Stimulated activated CD8-positive, alpha-beta memory T cell treated with anti-CD3 and anti-CD28 coated beads, Interleukin-4, amount 100 ng/mL, for 4 hours (primary cell): ENCODE measurements around the gene CHST7.

Source experiments
- DNase-seq, 2 donors: peaks; one replicate each; pipeline ENCODE4 v3.0.0-alpha.2; 2020; ENCODE audit warnings: low read depth in 2 of 2, low spot score in 1 of 2

The CHST7 gene

GRCh38 chrX:46573892-46574773 lies 568 bp downstream of the CHST7 start:
- DNase-seq = peak in 1 of 2 donors; percentile 16

- no peak for DNase-seq
These were observed 1.3 kb downstream of the CHST7 start for GRCh38 chrX:46574774-46575381.

GRCh38 chrX:46575586-46575985 lies 2.0 kb downstream of the CHST7 start:
- DNase-seq = no peak

GRCh38 chrX:46575991-46576392 lies 2.4 kb downstream of the CHST7 start:
- DNase-seq = no peak

GRCh38 chrX:46576458-46576857 lies 2.9 kb downstream of the CHST7 start:
- no peak for DNase-seq

GRCh38 chrX:46577221-46578005 lies 3.8 kb downstream of the CHST7 start:
- DNase-seq = no peak

- no peak for DNase-seq
These were observed 5.7 kb downstream of the CHST7 start for GRCh38 chrX:46579250-46579649.

- no peak for DNase-seq
These were observed 7.0 kb downstream of the CHST7 start for GRCh38 chrX:46580613-46581012.

GRCh38 chrX:46582325-46582724 lies 8.8 kb downstream of the CHST7 start:
- no peak for DNase-seq

- no peak for DNase-seq
These were observed 9.4 kb downstream of the CHST7 start for GRCh38 chrX:46582966-46583365.

- no peak for DNase-seq
These were observed 11.2 kb downstream of the CHST7 start for GRCh38 chrX:46584736-46585135.

GRCh38 chrX:46587158-46587557 lies 13.6 kb downstream of the CHST7 start:
- DNase-seq = no peak

GRCh38 chrX:46587753-46588171 lies 14.2 kb downstream of the CHST7 start:
- DNase-seq = no peak

GRCh38 chrX:46588263-46588662 lies 14.7 kb downstream of the CHST7 start:
- DNase-seq = no peak

- no peak for DNase-seq
These were observed 16.6 kb downstream of the CHST7 start for GRCh38 chrX:46589977-46590723.

- DNase-seq = no peak
These were observed 21.5 kb downstream of the CHST7 start for GRCh38 chrX:46595084-46595483.

- no peak for DNase-seq
These were observed 23.6 kb downstream of the CHST7 start for GRCh38 chrX:46597208-46597607.

GRCh38 chrX:46597771-46598170 lies 24.2 kb downstream of the CHST7 start:
- no peak for DNase-seq

GRCh38 chrX:46599051-46599560 lies 25.5 kb downstream of the CHST7 start:
- DNase-seq = no peak

GRCh38 chrX:46601283-46601682 lies 27.7 kb downstream of the CHST7 start:
- DNase-seq = no peak
